Inflammatory macrophage (primary cell): ENCODE data around the gene SLC37A2.
"Not testable (repeated sequence)": the region's sequence is repeated elsewhere in the genome, so short reads cannot be mapped to it uniquely, and the experiment has no call there.

Experiments used
- DNase-seq, 2 donors: peaks; one replicate each; pipeline ENCODE4 v3.0.0-alpha.2; 2020 to 2022
- total RNA-seq, 18 experiments: gene quantifications; one replicate each; lab custom pipeline; 2026; ENCODE audit warnings: mixed read lengths in 6 of 18, inconsistent platforms in 2 of 18; lab: John Stamatoyannopoulos, UW

Gene SLC37A2
- total RNA-seq: 140 to 1,074 (median 506) reads per million in 18 experiments

GRCh38 chr11:125062931-125063428, at the start of gene SLC37A2:
TSS of gene SLC37A2 (plus strand) at chr11:125063305. CDS start at chr11:125063368, 63 bp downstream.
- DNase-seq: peak; percentile 87 to 88

- DNase-seq: no peak
These were observed 46.7 kb upstream of the SLC37A2 start for GRCh38 chr11:125016413-125016812.

- no peak for DNase-seq
These were observed 42.8 kb upstream of the SLC37A2 start for GRCh38 chr11:125020342-125020741.

- DNase-seq: no peak
These were observed 40.6 kb upstream of the SLC37A2 start for GRCh38 chr11:125022551-125022950.

- no peak for DNase-seq
These were observed 37.1 kb upstream of the SLC37A2 start for GRCh38 chr11:125025968-125026367.

GRCh38 chr11:125029431-125029830, 33.7 kb upstream of the SLC37A2 start:
- DNase-seq: peak in 1 of 2 donors; percentile 10

- DNase-seq: peak; percentile 39 to 50
These were observed 26.2 kb upstream of the SLC37A2 start for GRCh38 chr11:125036933-125037332.

GRCh38 chr11:125049164-125049792, 13.8 kb upstream of the SLC37A2 start:
- no peak for DNase-seq

- DNase-seq: no peak
These were observed 11.1 kb upstream of the SLC37A2 start for GRCh38 chr11:125052047-125052446.

- no peak for DNase-seq
These were observed 9.9 kb upstream of the SLC37A2 start for GRCh38 chr11:125053167-125053566.

- DNase-seq: peak in 1 of 2 donors; percentile 1
These were observed 7.9 kb upstream of the SLC37A2 start for GRCh38 chr11:125055107-125055715.

- DNase-seq: not testable (repeated sequence)
These were observed 7.0 kb upstream of the SLC37A2 start for GRCh38 chr11:125056111-125056510.

- peak in 1 of 2 donors; percentile 1 for DNase-seq
These were observed 6.0 kb upstream of the SLC37A2 start for GRCh38 chr11:125056931-125057692.

GRCh38 chr11:125057693-125058016, 5.5 kb upstream of the SLC37A2 start:
- no peak for DNase-seq

- DNase-seq: no peak
These were observed 1.8 kb upstream of the SLC37A2 start for GRCh38 chr11:125061281-125061680.

GRCh38 chr11:125062218-125062930, 731 bp upstream of the SLC37A2 start:
- no peak for DNase-seq

- peak in 1 of 2 donors; percentile 26 for DNase-seq
These were observed 431 bp downstream of the SLC37A2 start for GRCh38 chr11:125063429-125064043.

GRCh38 chr11:125064070-125064469, 965 bp downstream of the SLC37A2 start:
- DNase-seq: no peak

- peak; percentile 27 to 33 for DNase-seq
These were observed 5.3 kb downstream of the SLC37A2 start for GRCh38 chr11:125068368-125068767.

GRCh38 chr11:125069008-125069407, 5.9 kb downstream of the SLC37A2 start:
- peak; percentile 42 to 50 for DNase-seq

- DNase-seq: peak; percentile 54 to 78
These were observed 6.7 kb downstream of the SLC37A2 start for GRCh38 chr11:125069796-125070195.

GRCh38 chr11:125070699-125071254, 7.7 kb downstream of the SLC37A2 start:
- DNase-seq: peak; percentile 98 to 99
